ENCODE results near the gene KRT73. TPM values are rescaled to one million over a fixed set of nuclear protein-coding genes. Genes with fewer than 3 reads are reported as not detected.

Gene KRT73
- total RNA-seq, 4 donors from 2014 or later, result 0.15 TPM; not detected in 3

- DNase-seq, result no peak
- Histone ChIP-seq H3K9me3 (no peaks in the 10 kb centered on the region), H3K27ac (no peak overlapping the region), H3K4me3 (no peak overlapping the region), H3K36me3 (no peaks in the 10 kb centered on the region), H3K27me3 (peaks cover 0 to 6% (median 0%) of the 10 kb centered on the region in 4 donors), H3K4me1 (peaks cover 0 to 20% (median 4%) of the 10 kb centered on the region in 3 donors)
- WGBS, 2 donors, result 90 to 94% methylated on average over 8 to 9 of the region's 9 CpGs
- TF ChIP-seq POLR2A (IDR thresholded peaks at IDR 0.05), result no peak
- TF ChIP-seq CTCF (IDR thresholded peaks at IDR 0.05), result no peak
- intact Hi-C loops (cut with DNase I), result no loop called here
These were observed 29.2 kb upstream of the KRT73 start for GRCh38 chr12:52647601-52648000.

GRCh38 chr12:52646613-52647012, 28.3 kb upstream of the KRT73 start:
- Histone ChIP-seq H3K27me3 (peaks cover 0 to 14% (median 0%) of the 10 kb centered on the region in 4 donors), H3K27ac (no peak overlapping the region), H3K36me3 (no peaks in the 10 kb centered on the region), H3K4me3 (no peak overlapping the region), H3K9me3 (no peaks in the 10 kb centered on the region), H3K4me1 (peaks cover 0 to 20% (median 4%) of the 10 kb centered on the region in 3 donors)
- DNase-seq, result no peak
- intact Hi-C loops (cut with DNase I), result no loop called here
- TF ChIP-seq CTCF (IDR thresholded peaks at IDR 0.05), result no peak
- WGBS, 2 donors, result 85 to 91% methylated on average over 9 to 12 of the region's 12 CpGs

GRCh38 chr12:52645982-52646381, 27.6 kb upstream of the KRT73 start:
- Histone ChIP-seq H3K36me3 (no peaks in the 10 kb centered on the region), H3K4me3 (no peak overlapping the region), H3K4me1 (peaks cover 0 to 18% (median 4%) of the 10 kb centered on the region in 3 donors), H3K27ac (no peak overlapping the region), H3K27me3 (peaks cover 0 to 18% (median 0%) of the 10 kb centered on the region in 4 donors), H3K9me3 (no peaks in the 10 kb centered on the region)
- intact Hi-C loops (cut with DNase I), result no loop called here
- 83 to 90% methylated on average over 3 to 4 of the region's 4 CpGs for WGBS, 2 donors
- DNase-seq, result no peak
- TF ChIP-seq CTCF (IDR thresholded peaks at IDR 0.05) (no peak), POLR2A (IDR thresholded peaks at IDR 0.05) (no peak)

- peaks cover 0 to 11% (median under 1%) of the 10 kb centered on the region in 3 donors for H3K4me1 ChIP-seq
- intact Hi-C loops (cut with DNase I), result no loop called here
- TF ChIP-seq POLR2A (IDR thresholded peaks at IDR 0.05) (no peak), CTCF (IDR thresholded peaks at IDR 0.05) (no peak)
- peaks cover 0 to 18% (median 0%) of the 10 kb centered on the region in 4 donors for H3K27me3 ChIP-seq
- H3K27ac ChIP-seq, result no peak overlapping the region
- WGBS, 2 donors, result 73 to 75% methylated on average over 6 to 7 of the region's 7 CpGs
- no peaks in the 10 kb centered on the region for H3K9me3 ChIP-seq
- no peaks in the 10 kb centered on the region for H3K36me3 ChIP-seq
- H3K4me3 ChIP-seq, result no peak overlapping the region
- no peak for DNase-seq
These were observed 26.9 kb upstream of the KRT73 start for GRCh38 chr12:52645120-52645761.

- intact Hi-C loops (cut with DNase I), result no loop called here
- no peak for DNase-seq
- Histone ChIP-seq H3K27ac (no peak overlapping the region), H3K36me3 (no peaks in the 10 kb centered on the region), H3K4me3 (no peak overlapping the region), H3K27me3 (peaks cover 0 to 24% (median 0%) of the 10 kb centered on the region in 4 donors), H3K9me3 (no peaks in the 10 kb centered on the region), H3K4me1 (peaks cover 0 to 6% (median 0%) of the 10 kb centered on the region in 3 donors)
- WGBS, 2 donors, result 72 to 80% methylated on average over 1 to 6 of the region's 6 CpGs
- TF ChIP-seq POLR2A (IDR thresholded peaks at IDR 0.05), result no peak
- no peak for TF ChIP-seq CTCF (IDR thresholded peaks at IDR 0.05)
These were observed 25.7 kb upstream of the KRT73 start for GRCh38 chr12:52644078-52644415.
